ENCODE results near the gene ERGIC1.

ERGIC1 gene

DNA sequence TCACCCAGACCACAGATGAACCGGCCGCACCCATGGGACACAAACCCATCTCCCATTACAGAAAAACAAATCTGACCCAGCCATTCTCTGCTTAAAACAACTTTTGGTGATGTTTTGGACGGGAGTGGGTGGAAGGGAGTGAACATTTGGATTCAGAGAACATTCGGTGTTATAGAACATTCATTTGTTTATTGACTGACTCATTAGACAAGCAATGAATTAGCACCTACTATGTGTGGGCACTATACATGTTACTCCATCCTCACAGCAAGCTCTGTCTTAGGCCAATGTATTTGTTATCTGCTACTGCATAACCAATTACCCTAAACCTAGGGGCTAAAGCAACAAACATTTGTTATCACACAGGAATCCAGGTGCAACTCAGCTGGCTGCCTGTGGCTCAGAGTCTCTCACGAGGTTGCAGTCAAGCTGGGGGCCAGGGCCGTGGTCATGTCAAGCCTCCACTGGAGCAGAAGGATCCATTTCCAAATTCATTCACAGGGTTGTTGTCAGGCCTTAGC lies 5.1 kb upstream of the ERGIC1 start:
- DNase-seq (ENCODE audit: low spot score): no peak

DNA sequence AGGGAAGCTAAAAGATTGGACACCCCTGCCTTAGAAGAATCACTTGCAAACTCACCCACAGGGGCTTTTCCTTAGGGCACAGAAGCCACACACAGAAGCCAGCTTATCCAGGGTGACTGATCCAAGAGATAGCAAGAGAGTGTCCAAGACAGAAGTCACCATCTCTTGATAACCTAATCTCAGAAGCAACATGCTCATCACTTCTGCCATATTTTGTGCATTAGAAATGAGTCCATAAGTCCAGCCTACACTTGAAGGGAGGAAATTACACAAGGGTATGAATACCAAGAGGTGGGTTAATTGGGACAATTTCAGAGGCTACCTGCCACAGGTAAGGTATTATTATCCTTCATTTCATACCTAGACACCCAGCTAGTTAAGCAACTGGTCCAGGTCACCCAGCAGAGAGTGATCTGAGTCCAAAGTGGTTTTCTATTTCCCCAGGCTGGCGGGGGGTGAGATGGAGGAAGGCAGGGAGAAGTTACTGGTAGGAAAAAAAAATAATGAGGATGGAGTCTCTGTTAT lies 3.7 kb upstream of the ERGIC1 start:
- DNase-seq (ENCODE audit: low spot score): no peak

DNA sequence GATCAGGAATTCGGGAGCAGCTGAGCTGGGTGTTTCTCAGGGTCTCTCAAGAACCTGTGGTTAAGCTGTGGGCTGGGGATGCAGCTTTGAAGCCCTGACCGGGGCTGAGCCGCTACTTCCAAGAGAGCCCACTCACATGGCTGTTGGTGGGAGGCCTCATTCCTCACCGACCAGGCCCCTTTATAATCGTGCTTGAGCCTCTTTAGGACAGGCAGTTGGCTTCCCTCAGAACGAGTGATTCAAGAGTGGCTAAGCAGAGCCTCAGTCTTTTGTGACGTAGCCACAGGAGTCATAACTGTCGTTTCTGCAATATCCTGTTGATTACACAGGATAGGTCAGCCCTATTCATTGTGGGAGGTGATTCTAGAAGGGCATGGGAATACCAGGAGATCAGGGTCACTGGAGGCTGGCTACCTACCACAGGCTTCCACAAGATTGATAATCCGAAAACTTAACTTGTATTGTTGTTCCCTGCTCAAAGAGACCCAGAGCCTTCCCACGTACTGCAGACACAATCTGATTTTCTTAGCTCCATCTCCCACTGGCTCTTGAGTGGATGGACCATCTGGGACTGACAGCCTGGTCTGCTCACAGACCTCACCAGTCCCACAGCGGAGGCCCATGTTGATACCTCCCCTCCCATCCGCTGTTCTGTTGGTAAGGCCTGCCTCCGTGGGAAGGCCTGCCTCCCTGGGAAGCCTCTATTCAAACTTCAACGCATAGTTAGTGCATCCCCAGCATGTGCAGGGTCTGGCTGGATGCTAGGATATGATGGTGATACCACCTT lies 3.0 kb upstream of the ERGIC1 start:
- no peak for DNase-seq (ENCODE audit: low spot score)

DNA sequence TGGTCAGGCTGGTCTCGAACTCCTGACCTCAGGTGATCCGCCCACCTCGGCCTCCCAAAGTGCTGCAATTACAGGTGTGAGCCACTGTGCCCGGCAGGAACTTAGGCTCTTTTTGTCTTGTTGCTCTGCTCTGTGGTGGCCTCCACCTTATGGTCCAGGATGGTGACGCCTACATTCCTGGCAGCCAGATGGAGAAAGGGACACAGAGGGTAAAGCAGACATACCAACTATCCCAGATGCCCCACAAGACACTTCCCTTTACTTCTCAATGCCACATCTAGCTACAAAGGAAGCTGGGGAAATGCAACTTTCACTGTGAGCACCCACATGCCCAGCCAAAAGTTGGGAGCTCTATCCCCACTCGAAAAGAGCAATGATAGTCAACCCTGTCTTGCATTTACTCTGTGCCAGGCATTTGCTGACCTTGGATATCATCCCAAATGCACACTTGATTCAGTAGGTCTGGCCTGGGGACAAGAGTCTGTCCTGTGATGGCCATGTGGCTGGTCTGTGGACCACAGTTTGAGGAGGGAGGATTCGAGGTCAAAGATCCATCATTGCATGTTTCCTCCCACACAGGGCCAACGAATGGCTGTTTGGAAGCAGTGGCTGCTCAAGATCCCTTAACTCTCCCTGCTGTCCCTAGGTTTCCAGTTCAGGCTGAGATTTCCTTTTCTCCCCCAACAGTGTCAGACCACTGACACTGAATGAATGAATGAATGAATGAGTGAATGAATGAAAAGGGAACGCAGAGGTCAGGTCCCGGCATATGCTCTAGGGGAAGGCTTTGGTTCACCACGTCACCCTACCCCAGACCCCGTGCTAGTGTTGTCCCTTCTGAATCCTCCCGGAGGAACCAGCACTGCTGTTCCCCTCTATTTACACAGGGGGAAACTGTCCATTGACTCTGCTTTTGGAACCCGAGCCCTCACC lies 1.4 kb upstream of the ERGIC1 start:
- no peak for DNase-seq (ENCODE audit: low spot score)

DNA sequence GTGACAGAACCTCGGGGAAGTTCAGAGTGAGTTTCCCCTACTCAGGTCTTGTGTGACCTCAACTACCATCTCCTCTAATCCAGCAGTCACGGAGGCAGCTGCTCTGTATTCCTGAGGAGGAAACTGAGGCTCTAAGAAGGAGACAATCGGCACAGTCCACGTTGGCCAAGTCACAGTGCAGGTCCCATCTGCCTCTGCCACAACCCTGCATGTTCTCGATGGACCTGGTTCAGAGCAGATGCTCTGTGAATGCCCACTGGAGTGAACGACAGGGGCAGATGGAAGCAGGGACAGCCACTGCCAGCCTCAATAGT lies 722 bp upstream of the ERGIC1 start:
- no peak for DNase-seq (ENCODE audit: low spot score)

DNA sequence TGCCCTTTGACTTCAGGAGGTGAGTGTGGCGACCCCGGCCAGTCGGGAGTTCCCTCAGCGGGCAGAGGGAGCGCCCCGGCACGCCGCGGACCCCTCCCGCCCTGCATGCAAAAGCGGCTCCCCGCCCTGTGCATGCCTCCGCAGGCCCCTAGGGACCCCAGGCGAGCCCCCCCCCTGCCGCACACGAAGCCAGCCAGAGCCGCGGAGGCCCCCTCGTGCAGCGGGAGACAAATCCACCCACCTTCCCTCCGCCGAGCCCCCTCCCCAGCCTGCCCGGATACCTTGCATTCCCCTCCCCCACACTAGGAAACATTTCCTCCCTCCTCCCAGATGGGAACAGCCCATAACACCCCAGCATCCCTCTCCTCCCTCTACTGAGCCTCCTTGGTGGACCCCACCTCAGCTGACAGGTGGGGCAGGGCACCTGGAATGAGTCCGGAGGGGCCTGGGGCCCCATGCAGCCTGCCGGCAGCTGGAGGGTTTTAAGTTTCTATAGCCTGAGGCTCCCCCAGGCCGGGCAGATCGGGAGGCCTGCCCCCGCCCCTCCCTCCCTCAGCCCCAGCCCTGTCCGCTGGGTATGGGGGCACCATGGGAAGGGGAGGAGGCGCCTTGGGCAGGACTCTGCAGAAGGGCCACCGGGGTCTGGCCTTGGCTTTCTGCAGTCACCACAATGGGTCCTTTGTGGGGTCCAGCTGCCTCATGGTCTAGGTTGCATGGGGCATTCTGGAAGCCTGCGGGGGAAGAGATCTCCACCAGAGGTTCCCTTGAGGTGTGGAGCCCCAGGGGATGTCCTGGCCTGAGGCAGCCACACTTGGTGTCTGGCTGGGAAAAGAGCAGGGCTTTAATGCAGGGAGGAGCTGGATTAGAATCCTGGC lies 601 bp downstream of the ERGIC1 start:
- DNase-seq (ENCODE audit: low spot score): no peak

DNA sequence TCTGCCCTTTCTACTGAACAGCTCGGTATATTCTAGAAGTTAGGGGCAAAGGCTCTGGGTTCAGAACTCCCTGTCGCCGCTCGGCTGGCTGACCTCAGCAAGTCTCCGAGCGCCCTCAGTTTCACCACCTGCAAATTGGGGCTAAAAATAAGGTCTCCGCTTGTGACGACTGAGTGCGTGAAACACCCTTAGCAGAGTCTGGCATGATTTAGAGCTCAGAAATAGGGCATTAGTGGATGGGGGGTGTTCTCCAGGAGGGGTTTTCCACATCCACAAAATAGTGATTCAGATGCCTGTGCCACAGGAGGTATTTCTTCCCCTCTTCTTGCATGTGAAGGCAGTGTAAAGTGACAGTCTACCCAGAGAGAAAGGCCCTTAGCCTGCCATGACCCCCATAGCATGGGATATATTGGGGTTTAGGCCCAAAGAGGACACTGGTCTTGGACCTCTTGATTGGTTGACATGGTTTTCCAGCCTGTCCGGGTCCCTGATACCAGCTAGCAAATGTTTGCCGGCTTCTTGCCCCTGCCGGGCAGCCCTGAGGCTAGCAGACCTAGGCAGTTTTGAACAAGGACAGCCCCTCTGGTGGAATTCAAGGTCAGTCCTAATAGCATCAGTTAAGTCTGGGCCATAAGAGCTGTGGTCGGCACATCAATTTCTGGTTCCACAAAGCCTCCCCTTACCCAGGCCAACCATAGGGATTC lies 1.4 kb downstream of the ERGIC1 start:
- no peak for DNase-seq (ENCODE audit: low spot score)

DNA sequence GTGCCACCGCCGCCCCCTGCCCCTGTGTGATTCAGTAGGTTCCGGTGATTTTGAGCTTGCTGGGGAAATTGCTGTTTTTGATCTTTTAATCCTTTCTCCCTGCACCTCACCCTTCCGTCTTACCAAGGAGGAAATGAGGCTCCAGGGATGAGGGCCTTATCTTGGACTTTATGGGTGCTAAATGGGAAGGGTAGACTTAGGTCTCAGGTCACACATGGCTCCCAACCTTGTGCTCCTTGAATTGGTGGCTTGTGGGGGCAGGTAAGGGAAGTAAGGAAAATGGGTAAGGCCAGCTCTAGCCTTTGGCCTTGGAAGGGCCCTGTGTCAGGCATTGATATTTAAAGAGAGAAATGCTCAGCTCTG lies 1.9 kb downstream of the ERGIC1 start:
- DNase-seq (ENCODE audit: low spot score): no peak

DNA sequence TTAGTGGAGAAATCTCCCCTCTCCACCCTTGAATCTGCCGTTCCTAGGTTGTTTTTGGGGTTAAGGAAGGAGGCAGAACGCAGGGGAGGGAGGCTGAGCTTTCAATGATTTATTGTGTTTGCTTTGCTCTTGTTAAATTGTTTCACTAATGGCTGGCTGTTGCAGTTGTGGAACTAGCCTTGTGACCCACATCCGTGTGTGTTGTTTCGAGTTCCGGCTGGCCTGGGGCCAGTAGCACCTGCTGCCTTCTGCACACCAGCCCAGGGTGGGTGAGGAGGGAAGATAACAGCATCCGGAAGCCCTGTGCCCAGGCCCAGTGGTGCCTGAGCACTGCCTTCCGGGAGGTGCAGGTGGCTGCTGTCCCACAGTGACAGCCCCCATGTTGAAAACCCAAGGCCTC lies 3.6 kb downstream of the ERGIC1 start:
- no peak for DNase-seq (ENCODE audit: low spot score)

DNA sequence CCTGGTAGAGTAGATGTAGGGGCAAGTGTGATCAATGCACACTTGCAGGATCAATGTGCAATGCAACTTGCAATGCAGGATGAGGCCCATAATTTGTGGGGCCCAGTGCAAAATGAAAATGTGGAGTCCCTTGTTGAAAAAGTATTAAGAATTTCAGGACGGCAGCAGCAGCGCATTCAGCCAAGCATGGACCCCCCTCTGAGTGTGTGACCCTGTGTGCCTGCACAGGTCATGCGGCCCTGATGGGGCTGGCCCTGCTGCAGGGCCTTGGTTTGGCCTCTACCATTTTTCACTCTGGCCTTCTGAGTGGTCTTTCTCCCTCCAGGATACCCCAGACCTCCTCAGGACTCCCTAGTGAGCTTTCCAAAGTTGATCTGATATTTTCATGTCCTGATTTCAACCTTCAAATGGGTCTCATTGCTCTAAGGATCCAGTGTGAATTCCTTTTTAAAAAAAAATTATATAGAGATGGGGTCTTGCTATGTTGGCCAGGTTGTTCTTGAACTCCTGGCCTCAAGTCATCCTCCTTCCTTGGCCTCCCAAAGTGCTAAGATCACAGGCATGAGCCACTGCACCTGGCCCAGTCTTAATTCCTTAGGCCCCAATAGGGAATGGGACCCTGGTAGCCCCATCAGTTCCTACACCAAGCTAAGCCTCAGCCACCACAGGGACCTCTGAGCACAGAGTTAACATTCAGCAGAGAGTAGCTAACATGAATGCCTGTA lies 4.3 kb downstream of the ERGIC1 start:
- DNase-seq (ENCODE audit: low spot score): no peak

DNA sequence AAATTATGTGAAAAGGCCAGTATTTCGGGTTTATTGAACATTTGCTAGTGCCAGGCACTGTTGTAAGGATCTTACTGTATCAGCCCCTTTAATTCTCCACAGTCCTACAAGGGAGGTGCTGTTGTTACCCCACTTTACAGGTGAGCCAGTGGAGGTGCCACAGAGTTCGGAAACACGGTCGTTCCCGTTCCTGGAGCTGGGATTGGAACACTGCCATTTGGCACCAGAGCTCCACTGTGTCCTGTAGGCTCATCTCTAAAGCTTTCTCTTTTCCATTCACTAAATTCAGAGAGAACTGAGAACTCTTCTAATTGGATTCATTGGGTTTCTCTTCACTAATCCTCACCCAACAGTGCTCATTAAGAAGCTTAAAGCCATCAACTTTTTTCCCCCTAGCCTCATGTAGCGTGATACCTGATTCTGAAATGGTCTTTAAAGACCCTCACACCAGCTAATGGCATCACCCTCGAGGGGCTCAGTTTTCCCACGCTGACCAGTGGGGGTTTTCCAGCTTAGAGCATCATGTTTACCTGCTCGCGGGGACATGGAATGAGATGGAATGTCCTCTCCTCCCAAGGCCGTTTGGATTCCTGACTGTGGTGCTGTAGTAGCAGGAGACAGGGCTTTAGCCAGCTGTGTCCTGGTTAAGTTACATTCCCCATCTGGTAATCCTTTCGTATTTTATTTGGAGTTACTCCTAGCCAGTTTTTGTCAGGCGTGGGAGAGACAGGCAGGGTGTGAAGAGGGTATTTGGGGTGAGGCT lies 5.8 kb downstream of the ERGIC1 start:
- DNase-seq (ENCODE audit: low spot score): no peak

DNA sequence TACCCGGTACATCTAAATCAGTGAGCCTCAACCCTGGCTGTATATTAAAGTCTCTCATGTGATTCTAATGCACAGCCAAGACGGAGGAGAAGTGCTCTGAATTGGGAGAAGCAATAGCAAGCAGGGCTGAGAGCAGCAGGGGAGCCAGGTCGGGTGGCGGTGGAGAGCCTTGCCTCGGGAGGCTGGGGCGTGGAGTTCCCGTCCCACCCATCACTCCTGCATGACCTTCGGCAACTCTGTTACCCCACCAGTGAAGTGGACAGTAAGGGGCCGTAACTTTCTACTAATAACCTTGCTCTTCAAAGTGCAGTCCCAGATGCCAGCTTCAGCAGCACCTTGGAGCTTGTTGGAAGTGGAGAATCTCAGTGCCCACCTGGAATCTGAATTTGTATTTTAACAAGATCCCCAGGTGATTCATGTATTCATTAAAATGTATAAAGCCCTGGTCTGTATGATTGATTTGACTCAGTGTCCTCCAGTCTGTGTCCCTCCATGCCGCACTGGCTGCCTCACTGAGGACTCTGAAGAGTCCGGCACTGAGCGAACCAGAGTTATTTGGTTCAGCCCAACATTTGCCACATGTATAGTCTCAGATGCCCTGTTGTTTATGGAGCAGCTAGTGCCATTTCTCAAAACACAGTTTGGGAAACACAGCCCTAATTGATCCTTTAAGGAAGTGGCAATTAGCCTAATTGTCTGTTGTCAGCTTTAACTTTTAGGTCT lies 6.5 kb downstream of the ERGIC1 start:
- DNase-seq (ENCODE audit: low spot score): no peak

DNA sequence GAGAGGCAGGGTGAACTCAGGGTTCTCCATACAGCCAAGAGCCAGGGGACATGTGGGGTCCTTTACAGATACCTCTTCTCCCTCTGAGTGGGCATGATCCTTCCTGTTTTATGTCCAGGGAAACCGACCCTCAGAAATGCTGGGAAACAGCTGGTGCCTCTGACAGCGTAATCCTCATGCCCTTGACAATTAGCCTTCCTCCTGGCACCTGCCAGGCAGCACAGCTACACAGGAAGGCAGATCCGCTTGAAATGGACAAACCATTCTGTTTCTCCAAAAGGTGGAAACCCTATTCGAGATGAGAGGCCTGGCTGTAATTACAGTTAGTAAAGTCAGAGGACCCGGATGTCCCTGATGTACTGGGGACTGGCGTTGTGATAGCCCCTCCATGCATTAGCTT lies 7.2 kb downstream of the ERGIC1 start:
- no peak for DNase-seq (ENCODE audit: low spot score)

DNA sequence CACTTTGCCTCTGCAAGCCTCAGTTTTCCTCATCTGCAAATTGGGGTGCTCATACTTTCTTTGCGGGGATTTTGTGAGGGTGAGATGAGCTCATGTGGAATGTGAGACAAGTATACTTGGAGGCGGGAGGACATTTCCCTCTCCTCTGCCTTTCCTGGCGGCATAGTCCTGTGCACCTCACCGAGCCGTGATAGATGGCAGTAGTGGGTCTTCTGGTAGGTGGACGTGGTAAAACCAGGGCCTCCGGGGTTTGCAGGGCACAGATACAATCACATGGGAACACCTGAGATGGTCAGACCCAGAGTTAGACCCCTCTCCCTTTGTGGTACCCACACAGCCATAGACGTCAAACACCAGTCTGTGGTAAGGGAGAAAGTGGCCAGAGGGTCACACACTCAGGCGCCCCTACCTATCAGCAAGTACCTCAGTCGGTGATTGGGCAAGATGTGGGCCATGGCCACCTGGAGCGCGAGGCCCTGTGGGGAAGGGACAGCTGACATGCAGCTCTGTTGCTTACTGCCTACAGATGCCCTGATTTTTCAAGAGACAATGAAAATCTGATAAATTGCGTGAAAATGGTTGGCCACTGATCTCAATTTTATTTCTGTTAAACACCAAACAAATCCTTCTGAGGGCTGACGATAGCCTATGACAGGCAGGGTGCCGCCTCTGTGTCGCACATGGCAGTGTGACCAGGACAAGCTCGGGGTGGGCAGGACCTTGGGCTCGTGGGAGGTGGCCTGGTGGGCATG lies 9.9 kb downstream of the ERGIC1 start:
- DNase-seq (ENCODE audit: low spot score): no peak

DNA sequence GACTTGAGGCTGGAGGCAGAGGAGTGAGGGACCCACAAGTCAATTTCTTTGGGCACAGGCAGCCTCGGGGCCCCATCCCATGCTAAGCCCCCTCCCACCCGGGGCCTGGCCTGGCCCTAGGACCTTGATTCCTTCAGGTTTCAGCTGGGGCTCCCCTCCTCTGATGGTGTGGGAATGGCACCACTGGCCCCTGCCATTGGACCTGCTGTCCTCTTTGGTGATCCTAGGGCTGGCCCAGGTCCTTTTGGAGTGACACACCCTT lies 10.5 kb downstream of the ERGIC1 start:
- DNase-seq (ENCODE audit: low spot score): no peak

DNA sequence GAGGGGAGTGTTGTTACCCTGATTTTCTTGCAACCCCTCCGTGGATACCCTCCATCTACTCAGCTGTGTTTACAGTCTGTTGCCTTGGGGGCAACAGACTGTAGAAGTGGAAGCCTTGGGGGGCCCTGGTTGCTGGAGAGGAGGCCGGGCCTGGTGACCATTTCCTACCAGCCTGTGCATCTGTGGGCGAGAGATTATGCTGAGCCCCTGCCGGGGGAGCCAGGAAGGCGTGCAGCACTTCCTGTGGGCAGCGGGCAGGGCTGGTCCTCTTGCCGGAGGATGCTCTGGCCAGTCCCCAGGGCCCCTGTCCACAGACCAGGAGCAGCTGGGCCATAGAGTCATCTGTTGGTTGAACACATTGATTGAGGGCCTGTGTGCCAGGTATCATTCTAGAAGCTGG lies 11.1 kb downstream of the ERGIC1 start:
- no peak for DNase-seq (ENCODE audit: low spot score)

DNA sequence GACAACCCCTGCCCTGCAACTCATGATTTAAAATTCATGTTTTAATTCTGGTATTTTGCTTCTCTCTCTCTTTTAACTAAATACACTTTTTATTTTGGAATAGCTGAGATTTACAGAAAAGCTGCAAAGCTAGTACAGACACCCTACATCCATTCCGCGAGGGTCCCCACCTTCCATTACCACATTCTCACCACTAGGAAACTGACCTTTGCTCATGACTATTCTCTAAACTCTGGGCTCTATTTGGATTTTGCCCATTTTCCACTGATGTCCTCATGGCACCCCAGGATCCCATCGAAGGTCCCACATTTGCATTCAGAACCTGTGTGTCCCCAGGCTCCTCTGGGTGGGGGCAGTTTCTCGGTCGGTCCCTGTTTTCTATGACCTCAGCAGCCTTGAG lies 11.5 kb downstream of the ERGIC1 start:
- DNase-seq (ENCODE audit: low spot score): no peak

DNA sequence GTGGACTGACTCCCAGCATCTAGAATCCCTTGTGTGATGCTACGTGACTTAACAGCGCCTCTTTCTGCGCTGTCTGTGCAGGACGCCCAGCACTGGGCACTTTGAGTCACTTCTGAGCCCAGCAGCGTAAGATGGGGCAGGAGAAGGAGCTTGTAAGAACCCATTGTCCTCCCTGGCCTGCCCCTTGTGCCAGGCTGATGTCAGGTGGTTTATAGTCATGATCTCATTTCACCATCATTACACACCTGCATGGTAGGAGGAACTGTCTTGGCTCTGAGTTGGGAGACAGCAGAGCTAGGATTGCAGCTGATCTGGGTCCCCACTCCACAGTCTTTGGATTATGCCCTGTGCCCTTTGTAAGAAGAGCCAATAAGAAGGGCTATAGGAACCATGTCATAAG lies 12.2 kb downstream of the ERGIC1 start:
- DNase-seq (ENCODE audit: low spot score): no peak

DNA sequence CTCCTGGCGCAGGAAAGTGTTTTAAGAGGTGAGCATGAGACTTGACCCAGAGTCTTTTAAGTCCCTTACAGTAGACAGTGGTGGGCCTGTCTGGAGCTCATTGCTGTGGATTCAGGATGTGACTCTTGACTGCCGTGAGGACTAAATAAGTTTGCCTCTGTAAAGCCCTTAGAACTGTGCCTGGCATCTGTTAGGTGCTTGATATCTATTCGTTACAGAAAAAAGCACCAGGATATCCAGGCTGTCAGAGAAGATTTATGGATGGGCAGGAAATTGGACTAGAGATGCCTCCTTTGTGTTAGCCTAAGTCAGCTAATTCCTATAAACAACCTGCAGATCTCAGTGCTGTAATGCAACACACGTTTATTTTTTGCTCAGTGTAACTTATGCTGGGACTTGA lies 12.6 kb downstream of the ERGIC1 start:
- DNase-seq (ENCODE audit: low spot score): no peak

Data from LoVo (cell line).